Measurements from ENCODE around the gene GRID1. TPM values are rescaled to one million over a fixed set of nuclear protein-coding genes. Genes with fewer than 3 reads are reported as not detected.

Gene GRID1
- total and polyA plus RNA-seq, 10 of the 15 experiments (the other 5 are each of a cell fraction or from before 2014, with no cell fraction given), result 0.04 to 0.62 (median 0.08) TPM; not detected in 5

DNA sequence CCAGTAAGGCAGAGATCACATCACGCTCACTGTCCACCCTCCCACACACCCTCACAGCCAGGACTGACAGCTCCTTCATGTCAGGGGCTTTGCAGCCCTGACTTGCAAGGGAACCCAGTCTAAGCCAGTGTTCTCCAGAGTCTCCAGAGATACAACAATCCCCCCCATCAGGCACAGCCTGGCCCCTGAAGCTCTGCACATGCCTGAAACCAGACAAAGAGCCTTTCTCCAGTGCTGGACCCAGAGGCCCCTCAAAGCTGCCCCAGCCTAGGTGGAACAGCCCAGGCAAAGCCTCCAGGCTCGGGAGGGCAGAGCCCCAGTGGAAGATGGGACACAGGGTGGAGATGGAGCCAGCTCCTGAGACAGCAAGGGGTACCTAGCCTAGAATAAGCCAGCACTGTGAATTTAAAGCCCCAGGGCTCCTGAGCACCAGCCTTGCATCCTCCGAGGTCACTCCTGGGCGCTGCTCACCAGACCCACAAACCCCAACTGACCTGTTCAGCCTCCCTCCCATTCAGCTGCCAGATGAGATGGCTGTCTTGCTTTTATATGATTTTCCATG lies 50.2 kb downstream of the GRID1 start:
- intact Hi-C loops (cut with micrococcal nuclease; ENCODE audit: unreplicated experiment) (no loop called here), in situ Hi-C loops (cut with MboI) (no loop called here)
- ChIA-PET RAD21 (ENCODE audit: unreplicated experiment) (no interaction called here), SMC1A (ENCODE audit: uncharacterized antibody, unreplicated experiment) (no interaction called here), POLR2A (no interaction called here), CTCF (interaction anchor here (0.6 kb wide), 1 partner anchor 216 kb away, joined by 3 read pairs; no protein-coding TSS in a partner anchor)
- 0% methylated on average over 4 of the region's 4 CpGs for WGBS (ENCODE audit: insufficient coverage, insufficient replicate concordance, low lambda C conversion rate, missing lambda C conversion rate)
- Histone ChIP-seq H3K4me3 (no peak overlapping the region), H3K27ac (ENCODE audit: control insufficient read depth, insufficient read depth) (no peak overlapping the region), H4K20me1 (ENCODE audit: control insufficient read depth, insufficient read depth) (no peaks in the 10 kb centered on the region), H3K9ac (ENCODE audit: control insufficient read depth, insufficient read depth, low read length) (no peak overlapping the region), H3K27me3 (replicated peaks in 1 of 2; ENCODE audit: control insufficient read depth in 2 of 2, insufficient read depth in 2 of 2, low read length in 1 of 2) (peaks cover 0 to under 1% of the 10 kb centered on the region in 2 experiments; a peak in 2 of 4 replicates), H3K79me2 (ENCODE audit: control insufficient read depth, insufficient read depth, low read length) (no peaks in the 10 kb centered on the region), H3K36me3 (ENCODE audit: control insufficient read depth in 2 of 2, insufficient read depth in 2 of 2, low read length in 1 of 2) (no peaks in the 10 kb centered on the region), H3K9me3 (replicated peaks; ENCODE audit: control insufficient read depth, insufficient read depth, low read length) (no peaks in the 10 kb centered on the region), H3K4me2 (ENCODE audit: control insufficient read depth, insufficient read depth) (no peak overlapping the region), H3K4me1 (ENCODE audit: control insufficient read depth, insufficient read depth, low read length) (no peaks in the 10 kb centered on the region), H2AFZ (ENCODE audit: control insufficient read depth, low read depth, low read length) (no peak overlapping the region)
- DNase-seq (ENCODE audit: low read depth, low spot score) (no peak), FAIRE-seq (no peak), ATAC-seq (no peak)
- no TSS peak for BruUV-seq (replicated peaks)
- no peak for TF ChIP-seq MXI1 (IDR thresholded peaks at IDR 0.05; ENCODE audit: low read depth, low read length)
- no peak for TF ChIP-seq YY1 (IDR thresholded peaks at IDR 0.05; ENCODE audit: low read depth, low read length)
- no peak for TF ChIP-seq EZH2 (IDR thresholded peaks at IDR 0.05; ENCODE audit: borderline replicate concordance, control insufficient read depth, low read depth, low read length)
- TF ChIP-seq CHD1 (IDR thresholded peaks at IDR 0.05; ENCODE audit: low read depth, low read length), result no peak
- TF ChIP-seq IKZF1 (conservative IDR thresholded peaks at IDR 0.05), result no peak
- TF ChIP-seq SREBF1 (IDR thresholded peaks at IDR 0.05; ENCODE audit: low read length), result no peak
- TF ChIP-seq KLF5 (IDR thresholded peaks at IDR 0.05; ENCODE audit: partially characterized antibody), result no peak
- no peak for TF ChIP-seq CBFB (IDR thresholded peaks at IDR 0.05; ENCODE audit: low read depth)
- no peak for TF ChIP-seq NRF1 (conservative IDR thresholded peaks at IDR 0.05; ENCODE audit: low read depth, low read length)
- no peak for TF ChIP-seq HDGF (IDR thresholded peaks at IDR 0.05)
- no peak for TF ChIP-seq TBL1XR1 (IDR thresholded peaks at IDR 0.05; ENCODE audit: low read depth, low read length)
